MM.1S (cell line): Measurements from ENCODE around the gene HYOU1.

ENCODE experiments used
- CTCF ChIP-seq: fragments of 300-600 bp; sonication (generic); IDR thresholded peaks from 2 replicates; pipeline ENCODE4 v1.5.1; 2016; ENCODE audit warnings: antibody characterized with exemption, low read length, mixed read lengths
- EZH2 ChIP-seq: fragments of 300-600 bp; sonication (generic); optimal IDR thresholded peaks from 2 replicates; pipeline ENCODE3; 2017; ENCODE audit warnings: low read depth, mild to moderate bottlenecking, antibody characterized with exemption, low read length, mixed read lengths

GRCh38 chr11:119077839-119078238 lies 20.8 kb upstream of the HYOU1 start:
- no peak for TF ChIP-seq CTCF
- TF ChIP-seq EZH2, result no peak
